ENCODE data around the gene CLTCL1. TPM values are rescaled to one million over a fixed set of nuclear protein-coding genes. Genes with fewer than 3 reads are reported as not detected.

CLTCL1 gene
- total and polyA plus RNA-seq, 9 of the 15 experiments (the other 6 are each of a cell fraction or from before 2014, with no cell fraction given), result 1.1 to 11.7 (median 5.0) TPM

DNA sequence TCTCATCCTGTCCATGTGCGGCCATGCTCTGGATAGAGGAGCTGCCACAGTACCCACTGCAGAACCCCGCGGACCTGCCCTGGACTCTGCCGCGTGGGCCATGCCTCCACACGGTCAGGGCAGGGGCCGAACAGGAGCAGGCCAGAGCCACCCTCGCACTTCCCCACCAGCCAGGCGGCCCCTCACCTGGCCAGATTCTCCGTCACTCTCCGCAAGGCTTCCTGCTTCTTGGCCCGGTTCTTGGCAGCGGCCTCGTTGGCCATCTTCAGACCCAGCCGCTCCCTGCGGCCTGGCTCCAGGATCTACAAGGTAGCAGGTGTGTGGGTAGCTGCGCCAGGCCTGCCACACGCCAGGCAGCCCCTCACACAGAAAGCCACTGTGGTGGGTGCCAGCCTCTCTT is 156.6 kb downstream of the CLTCL1 start:
- 94% methylated on average over 18 of the region's 18 CpGs for WGBS (ENCODE audit: insufficient coverage, low coverage, missing lambda C conversion rate)
- in situ Hi-C loops (cut with MboI), result no loop called here
- Histone ChIP-seq H3K9ac (ENCODE audit: insufficient read depth in 1 of 2, low read depth in 2 of 2, low read length in 2 of 2) (peak overlapping the region in 1 of 2 experiments; percentile 39; a peak in 2 of 4 replicates), H3K27ac (ENCODE audit: extremely low read depth, low read depth, low read length) (no peak overlapping the region), H3K79me2 (ENCODE audit: control insufficient read depth, insufficient read depth, low read length) (no peaks in the 10 kb centered on the region), H3K4me3 (no peak overlapping the region), H3K27me3 (ENCODE audit: control insufficient read depth in 2 of 2, insufficient read depth in 2 of 2, low read length in 2 of 2) (no peaks in the 10 kb centered on the region), H3K4me2 (ENCODE audit: insufficient read depth, low read length) (no peak overlapping the region), H4K20me1 (replicated peaks; ENCODE audit: control insufficient read depth, insufficient read depth, low read length) (peaks cover 10% of the 10 kb centered on the region; the same call in 1 of the 2 replicates), H3K36me3 (ENCODE audit: control insufficient read depth, insufficient read depth, low read length) (peaks cover 83% of the 10 kb centered on the region), H3K9me1 (ENCODE audit: control insufficient read depth, insufficient read depth, low read length) (peaks cover 18% of the 10 kb centered on the region), H3K4me1 (replicated peaks in 1 of 2; ENCODE audit: control insufficient read depth in 2 of 2, insufficient read depth in 2 of 2, low read length in 2 of 2) (peaks cover 0 to 44% of the 10 kb centered on the region in 2 experiments; a peak in 1 of 5 replicates), H3K9me3 (replicated peaks; ENCODE audit: control insufficient read depth, insufficient read depth, low read depth, low read length) (no peaks in the 10 kb centered on the region), H2AFZ (ENCODE audit: low read depth, low read length) (no peak overlapping the region)
- no TSS peak for BruUV-seq (replicated peaks)
- TF ChIP-seq, protein P1, sequence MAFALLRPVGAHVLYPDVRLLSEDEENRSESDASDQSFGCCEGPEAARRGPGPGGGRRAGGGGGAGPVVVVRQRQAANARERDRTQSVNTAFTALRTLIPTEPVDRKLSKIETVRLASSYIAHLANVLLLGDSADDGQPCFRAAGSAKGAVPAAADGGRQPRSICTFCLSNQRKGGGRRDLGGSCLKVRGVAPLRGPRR (CRISPR knock-in tag; IDR thresholded peaks at IDR 0.05), result no peak
- TF ChIP-seq SIN3A (IDR thresholded peaks at IDR 0.05; ENCODE audit: borderline replicate concordance in 2 of 2, control insufficient read depth in 1 of 2, low read depth in 2 of 2, low read length in 2 of 2) (no peak), HMGN3 (IDR thresholded peaks at IDR 0.05; ENCODE audit: borderline replicate concordance, extremely low read depth, insufficient read length, low read depth, low read length) (peak; percentile 65), SETDB1 (IDR thresholded peaks at IDR 0.05; ENCODE audit: low read length) (peak; percentile 82), RBFOX2 (IDR thresholded peaks at IDR 0.05; ENCODE audit: low read depth, low read length) (peak; percentile 59; the same call in 1 of the 2 replicates), PCBP1 (IDR thresholded peaks at IDR 0.05; ENCODE audit: low read depth, low read length, poor library complexity, severe bottlenecking) (peak; percentile 73), POLR2G (IDR thresholded peaks at IDR 0.05; ENCODE audit: low read depth, low read length) (peak; percentile 52; the same call in 1 of the 2 replicates)
- TF ChIP-seq, protein P2, sequence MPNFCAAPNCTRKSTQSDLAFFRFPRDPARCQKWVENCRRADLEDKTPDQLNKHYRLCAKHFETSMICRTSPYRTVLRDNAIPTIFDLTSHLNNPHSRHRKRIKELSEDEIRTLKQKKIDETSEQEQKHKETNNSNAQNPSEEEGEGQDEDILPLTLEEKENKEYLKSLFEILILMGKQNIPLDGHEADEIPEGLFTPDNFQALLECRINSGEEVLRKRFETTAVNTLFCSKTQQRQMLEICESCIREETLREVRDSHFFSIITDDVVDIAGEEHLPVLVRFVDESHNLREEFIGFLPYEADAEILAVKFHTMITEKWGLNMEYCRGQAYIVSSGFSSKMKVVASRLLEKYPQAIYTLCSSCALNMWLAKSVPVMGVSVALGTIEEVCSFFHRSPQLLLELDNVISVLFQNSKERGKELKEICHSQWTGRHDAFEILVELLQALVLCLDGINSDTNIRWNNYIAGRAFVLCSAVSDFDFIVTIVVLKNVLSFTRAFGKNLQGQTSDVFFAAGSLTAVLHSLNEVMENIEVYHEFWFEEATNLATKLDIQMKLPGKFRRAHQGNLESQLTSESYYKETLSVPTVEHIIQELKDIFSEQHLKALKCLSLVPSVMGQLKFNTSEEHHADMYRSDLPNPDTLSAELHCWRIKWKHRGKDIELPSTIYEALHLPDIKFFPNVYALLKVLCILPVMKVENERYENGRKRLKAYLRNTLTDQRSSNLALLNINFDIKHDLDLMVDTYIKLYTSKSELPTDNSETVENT (CRISPR knock-in tag; IDR thresholded peaks at IDR 0.05), result peak; percentile 41; the same call in 1 of the 2 replicates
- CTCF ChIA-PET (ENCODE audit: low intra/inter-chr PET ratio), result no interaction called here
- POLR2A ChIA-PET, result interaction anchor here (0.8 to 3.8 kb wide), 7 partner anchors 9 to 589 kb away, joined by 3 to 31 read pairs (median 5); partner anchors contain the start of genes DGCR2 and ESS2
- FAIRE-seq, result no peak
- intact Hi-C loops (cut with micrococcal nuclease), result loop anchor here (10.0 kb wide), 1 partner anchor 60 kb away; no protein-coding TSS in a partner anchor
- DNase-seq (ENCODE audit: extremely low read depth in 1 of 4, low spot score in 3 of 4), result no peak
- no peak for ATAC-seq
